CD4-positive, alpha-beta T cell (primary cell): ENCODE results near the gene EVPLL. TPM values are rescaled to one million over a fixed set of nuclear protein-coding genes. Genes with fewer than 3 reads are reported as not detected.
A peak's percentile ranks its signal among the peaks of the same experiment; 100 is the strongest.

ENCODE experiments used
- ATAC-seq: fragments of 200-7000 bp; cut with Tn5 transposase; one replicate; pipeline ENCODE4 v1.10.0; 2022; ENCODE audit warnings: mild to moderate bottlenecking; ENCODE audit not compliant: poor library complexity
- CTCF ChIA-PET: fragments of 350-600 bp; sonication (Branson Sonifier 250); formaldehyde crosslinking; loops from one replicate; lab custom pipeline; 2021; ENCODE audit warnings: antibody characterized with exemption, inconsistent platforms; lab: Charles Lee
- POLR2A ChIA-PET: fragments of 350-600 bp; sonication (Branson Sonifier 250); formaldehyde crosslinking; loops from one replicate; lab custom pipeline; 2021; ENCODE audit warnings: antibody characterized with exemption, inconsistent platforms; lab: Charles Lee
- DNase-seq, 14 experiments: peaks; one replicate each; pipeline ENCODE4 v3.0.0-alpha.2; 2013 to 2020; ENCODE audit warnings: mixed read lengths in 2 of 14
- H3K27ac ChIP-seq, 2 donors: one replicate each; pipeline versions ENCODE4 v1.5.1 to v1.7.0; 2013; ENCODE audit warnings: low read length in 2 of 2, low read depth in 1 of 2, mild to moderate bottlenecking in 1 of 2
- H3K27me3 ChIP-seq, 2 experiments: 1 replicate in 1 of 2; 2 replicates in 1 of 2; pipeline versions ENCODE4 v1.6.1 to v1.7.0; 2013; ENCODE audit warnings: low read length in 2 of 2, control low read depth in 1 of 2, mild to moderate bottlenecking in 1 of 2, moderate library complexity in 1 of 2; ENCODE audit not compliant: insufficient read depth in 2 of 2, control insufficient read depth in 1 of 2
- H3K36me3 ChIP-seq: one replicate; pipeline ENCODE4 v1.6.1; 2013; ENCODE audit warnings: low read length, control low read depth; ENCODE audit not compliant: insufficient read depth
- H3K4me1 ChIP-seq: one replicate; pipeline ENCODE4 v1.6.1; 2013; ENCODE audit warnings: low read length, control low read depth; ENCODE audit not compliant: insufficient read depth
- H3K4me3 ChIP-seq: one replicate; pipeline ENCODE4 v1.5.1; 2013; ENCODE audit warnings: mild to moderate bottlenecking, low read length, moderate library complexity
- H3K9me3 ChIP-seq, 2 experiments: 1 replicate in 1 of 2; 2 replicates in 1 of 2; pipeline versions ENCODE4 v1.6.1 to v1.7.0; 2013; ENCODE audit warnings: low read length in 2 of 2, mild to moderate bottlenecking in 2 of 2, control low read depth in 1 of 2, moderate library complexity in 1 of 2; ENCODE audit not compliant: control insufficient read depth in 1 of 2, insufficient read depth in 1 of 2
- H3K27ac Mint-ChIP-seq: one replicate; pipeline ENCODE4 v1.8.0; 2020; ENCODE audit warnings: mixed read lengths
- H3K27me3 Mint-ChIP-seq: one replicate; pipeline ENCODE4 v1.8.0; 2021; ENCODE audit warnings: mixed read lengths
- H3K36me3 Mint-ChIP-seq: one replicate; pipeline ENCODE4 v1.8.0; 2021; ENCODE audit warnings: low read depth, mixed read lengths
- H3K4me1 Mint-ChIP-seq: one replicate; pipeline ENCODE4 v1.8.0; 2021; ENCODE audit warnings: low read depth, mixed read lengths
- H3K4me3 Mint-ChIP-seq: one replicate; pipeline ENCODE4 v1.8.0; 2020; ENCODE audit warnings: mild to moderate bottlenecking, mixed read lengths
- H3K9me3 Mint-ChIP-seq: one replicate; pipeline ENCODE4 v1.8.0; 2020; ENCODE audit warnings: mixed read lengths
- intact Hi-C, 2 experiments: fragments of 100-400 bp; cut with DNase I in 1 of 2; cut with micrococcal nuclease in 1 of 2; formaldehyde crosslinking; loops; one replicate each; pipeline versions ENCODE4 v1.15.1 to v1.9.0; 2023 to 2025; cut with DNase I, micrococcal nuclease
- polyA plus RNA-seq, 2 donors: library from polyadenylated mRNA; unstranded; fragments of 120-200 nt; gene quantifications; one replicate each; pipeline ENCODE4 v1.2.1, GENCODE V29; 2013
- total RNA-seq, 174 experiments: library from RNA in 2 of 174; stranded (reverse) in 2 of 174; gene quantifications; one replicate each; pipeline ENCODE4 v1.2.3 and lab custom pipeline; 2021 to 2026
- TF ChIP-seq, protein P1 (sequence below): fragments of 200-600 bp; IDR thresholded peaks from one replicate; pipeline ENCODE4 v1.8.0; 2022; ENCODE audit warnings: antibody characterized with exemption, mild to moderate bottlenecking

The EVPLL gene
- total RNA-seq (not detected), total RNA-seq (lab: John Stamatoyannopoulos, UW) (0 to 0.49 (median 0) reads per million in 172 experiments)
- not detected for polyA plus RNA-seq (2013, experiment 1 of 2)
- not detected for polyA plus RNA-seq (2013, experiment 2 of 2)

DNA sequence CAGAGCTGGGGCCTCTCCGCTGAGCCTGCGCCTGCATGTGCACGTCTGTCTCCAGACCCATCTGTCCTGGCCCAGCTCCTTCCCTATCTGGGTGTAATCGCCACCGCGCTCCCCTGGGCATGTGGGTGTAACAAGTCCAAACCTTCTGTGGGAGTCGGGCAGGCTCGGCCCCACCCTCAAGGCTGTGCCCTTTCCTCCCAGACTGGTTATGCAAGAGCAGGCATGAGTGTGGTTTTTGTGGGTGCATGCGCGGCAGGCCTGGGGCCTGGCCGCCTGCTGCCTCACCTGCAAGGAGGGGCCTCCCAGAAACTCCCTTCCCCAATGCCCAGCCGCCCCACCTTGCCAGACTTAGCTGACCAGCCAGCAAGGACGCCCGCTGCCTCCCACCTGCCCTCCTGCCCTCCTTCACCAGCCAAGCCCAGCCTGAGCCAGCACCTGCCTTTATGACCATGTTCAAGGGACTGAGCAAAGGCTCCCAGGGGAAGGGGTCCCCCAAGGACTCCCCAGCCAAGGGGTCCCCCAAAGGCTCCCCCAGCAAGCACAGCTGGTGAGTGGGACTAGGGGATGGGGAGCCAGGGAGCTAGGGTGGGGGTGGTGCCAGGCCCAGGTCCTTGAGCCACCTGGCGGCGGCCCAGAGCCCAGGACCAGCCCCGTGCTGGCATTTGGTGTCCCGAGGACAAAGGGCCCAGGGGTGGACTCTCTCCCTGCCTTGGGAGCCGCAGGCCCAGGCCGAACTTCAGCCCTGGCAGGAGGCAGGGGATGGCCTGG, at the start of gene EVPLL:
Gene EVPLL, plus strand, starts transcription at position 342 of the 768 bp plus-strand sequence. CDS start 3,160 bp downstream, outside the sequence.
- no peak within 1 kb of the TSS for H3K27ac Mint-ChIP-seq
- H3K27me3 Mint-ChIP-seq, result peaks cover 6% of the 10 kb centered on the region
- H3K4me1 Mint-ChIP-seq, result peaks cover 5% of the 10 kb centered on the region
- H3K4me3 Mint-ChIP-seq, result no peak within 1 kb of the TSS
- no peak for ATAC-seq
- CTCF ChIA-PET, result interaction anchor here (0.6 kb wide), 1 partner anchor 18 kb away, joined by 3 read pairs; no protein-coding TSS in a partner anchor
- Histone ChIP-seq H3K36me3 (no peaks in the 10 kb centered on the region), H3K9me3 (peaks cover 0 to 4% of the 10 kb centered on the region in 2 experiments), H3K27me3 (peaks cover 0 to 2% of the 10 kb centered on the region in 2 experiments), H3K4me3 (no peak within 1 kb of the TSS), H3K4me1 (peaks cover 4% of the 10 kb centered on the region), H3K27ac (no peak within 1 kb of the TSS)
- H3K9me3 Mint-ChIP-seq, result no peaks in the 10 kb centered on the region
- intact Hi-C loops, result no loop called here
- TF ChIP-seq, protein P1, sequence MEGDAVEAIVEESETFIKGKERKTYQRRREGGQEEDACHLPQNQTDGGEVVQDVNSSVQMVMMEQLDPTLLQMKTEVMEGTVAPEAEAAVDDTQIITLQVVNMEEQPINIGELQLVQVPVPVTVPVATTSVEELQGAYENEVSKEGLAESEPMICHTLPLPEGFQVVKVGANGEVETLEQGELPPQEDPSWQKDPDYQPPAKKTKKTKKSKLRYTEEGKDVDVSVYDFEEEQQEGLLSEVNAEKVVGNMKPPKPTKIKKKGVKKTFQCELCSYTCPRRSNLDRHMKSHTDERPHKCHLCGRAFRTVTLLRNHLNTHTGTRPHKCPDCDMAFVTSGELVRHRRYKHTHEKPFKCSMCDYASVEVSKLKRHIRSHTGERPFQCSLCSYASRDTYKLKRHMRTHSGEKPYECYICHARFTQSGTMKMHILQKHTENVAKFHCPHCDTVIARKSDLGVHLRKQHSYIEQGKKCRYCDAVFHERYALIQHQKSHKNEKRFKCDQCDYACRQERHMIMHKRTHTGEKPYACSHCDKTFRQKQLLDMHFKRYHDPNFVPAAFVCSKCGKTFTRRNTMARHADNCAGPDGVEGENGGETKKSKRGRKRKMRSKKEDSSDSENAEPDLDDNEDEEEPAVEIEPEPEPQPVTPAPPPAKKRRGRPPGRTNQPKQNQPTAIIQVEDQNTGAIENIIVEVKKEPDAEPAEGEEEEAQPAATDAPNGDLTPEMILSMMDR, result no peak
- H3K36me3 Mint-ChIP-seq, result no peaks in the 10 kb centered on the region
- POLR2A ChIA-PET, result no interaction called here
- peak in 2 of 14 experiments; percentile 32 to 37 for DNase-seq

DNA sequence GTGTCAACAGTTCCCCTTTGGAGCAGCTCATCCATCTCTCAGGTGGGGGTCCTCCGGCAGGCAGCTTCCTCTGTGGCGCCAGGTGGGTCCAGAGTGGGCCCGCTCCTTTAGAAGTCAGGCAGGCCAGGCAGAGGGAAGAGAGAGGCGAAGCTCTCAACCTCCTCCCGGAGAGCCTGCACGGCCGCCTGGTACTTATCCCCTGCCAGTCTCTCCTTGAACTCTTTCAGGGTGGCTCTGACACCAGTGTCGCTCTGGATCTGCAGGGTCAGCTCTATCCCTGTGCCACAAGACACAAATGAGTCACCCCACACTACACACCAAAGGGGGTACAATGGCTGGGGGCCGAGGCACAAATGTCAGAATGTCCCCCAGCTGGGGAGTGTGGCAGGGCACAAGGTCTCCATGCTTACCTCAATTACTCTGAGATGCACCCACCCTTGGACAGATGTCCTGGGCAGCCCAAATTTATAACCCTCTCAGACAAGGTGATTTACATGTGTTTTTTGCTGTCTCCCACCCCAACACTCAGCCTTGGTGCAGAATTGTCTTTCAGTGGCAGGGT, 48.9 kb upstream of the EVPLL start:
- peaks cover 16% of the 10 kb centered on the region for H3K4me1 Mint-ChIP-seq
- Histone ChIP-seq H3K4me3 (no peak overlapping the region), H3K9me3 (no peaks in the 10 kb centered on the region), H3K27me3 (no peaks in the 10 kb centered on the region), H3K27ac (no peak overlapping the region), H3K4me1 (peaks cover 17% of the 10 kb centered on the region), H3K36me3 (peaks cover 52% of the 10 kb centered on the region)
- DNase-seq (no peak), ATAC-seq (no peak)
- H3K4me3 Mint-ChIP-seq, result no peak overlapping the region
- intact Hi-C loops, result no loop called here
- POLR2A ChIA-PET, result interaction anchor here (1.2 kb wide), 1 partner anchor 35 kb away, joined by 3 read pairs; the partner anchor contains the start of gene SHMT1
- CTCF ChIA-PET, result no interaction called here
- peaks cover 75% of the 10 kb centered on the region for H3K36me3 Mint-ChIP-seq
- no peaks in the 10 kb centered on the region for H3K27me3 Mint-ChIP-seq
- no peak overlapping the region for H3K27ac Mint-ChIP-seq
- H3K9me3 Mint-ChIP-seq, result no peaks in the 10 kb centered on the region
- TF ChIP-seq, protein P1, result no peak

DNA sequence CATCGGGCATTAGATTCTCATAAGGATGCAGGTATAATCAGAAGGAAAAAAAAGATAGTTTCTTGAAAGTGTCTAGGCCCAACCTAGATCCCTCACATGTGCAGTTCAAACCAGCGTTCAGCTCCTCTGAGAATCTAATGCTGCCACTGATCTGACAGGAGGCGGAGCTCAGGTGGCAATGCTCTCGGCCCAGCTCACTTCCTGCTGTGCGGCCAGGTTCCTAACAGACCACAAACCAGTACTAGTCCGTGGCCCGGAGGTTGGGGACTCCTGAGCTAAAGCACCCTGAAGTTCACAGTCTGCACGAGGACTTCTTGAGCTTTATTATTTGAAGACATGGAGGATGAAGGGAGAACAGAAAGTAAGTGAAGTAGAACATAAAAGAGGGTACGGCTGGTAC, 45.7 kb upstream of the EVPLL start:
- Mint-ChIP-seq H3K36me3 (peaks cover 52% of the 10 kb centered on the region), H3K4me3 (no peak overlapping the region), H3K27me3 (no peaks in the 10 kb centered on the region), H3K4me1 (peaks cover 9% of the 10 kb centered on the region), H3K9me3 (no peaks in the 10 kb centered on the region), H3K27ac (peak overlapping the region; percentile 65)
- TF ChIP-seq, protein P1, result no peak
- no peaks in the 10 kb centered on the region for H3K9me3 ChIP-seq
- no peak overlapping the region for H3K27ac ChIP-seq
- intact Hi-C loops, result no loop called here
- DNase-seq (peak in 2 of 14 experiments; percentile 9 to 43), ATAC-seq (peak; percentile 46)
- ChIA-PET POLR2A (interaction anchor here (0.6 to 1.1 kb wide), 2 partner anchors 16 to 31 kb away, joined by 3 to 4 read pairs; partner anchors contain the start of gene SHMT1), CTCF (interaction anchor here (0.5 kb wide), 1 partner anchor 12 kb away, joined by 4 read pairs; no protein-coding TSS in a partner anchor)
- no peaks in the 10 kb centered on the region for H3K27me3 ChIP-seq
- H3K36me3 ChIP-seq, result peaks cover 37% of the 10 kb centered on the region
- H3K4me3 ChIP-seq, result no peak overlapping the region
- peaks cover 14% of the 10 kb centered on the region for H3K4me1 ChIP-seq
